GM10266 (cell line): ENCODE measurements around the gene CLEC4G.

Experiments used
- DNase-seq: peaks from one replicate; pipeline ENCODE4 v3.0.0; 2012; ENCODE audit errors: extremely low spot score
- CTCF ChIP-seq: IDR thresholded peaks from 2 replicates; pipeline ENCODE4 v1.5.1; 2012; ENCODE audit warnings: mild to moderate bottlenecking, low read depth; ENCODE audit not compliant: control insufficient read depth, insufficient read depth; ENCODE audit errors: missing control alignments

The CLEC4G gene

GRCh38 chr19:7690779-7691258 is 41.1 kb downstream of the CLEC4G start:
- no peak for TF ChIP-seq CTCF
- DNase-seq = no peak

- TF ChIP-seq CTCF = no peak
- no peak for DNase-seq
Measured at GRCh38 chr19:7689165-7689564, 42.7 kb downstream of the CLEC4G start.

GRCh38 chr19:7687177-7687576 is 44.7 kb downstream of the CLEC4G start:
- no peak for TF ChIP-seq CTCF
- no peak for DNase-seq

- no peak for DNase-seq
- TF ChIP-seq CTCF = no peak
Measured at GRCh38 chr19:7685546-7686445, 46.1 kb downstream of the CLEC4G start.

GRCh38 chr19:7682175-7682855 is 49.6 kb downstream of the CLEC4G start:
- no peak for TF ChIP-seq CTCF
- no peak for DNase-seq

GRCh38 chr19:7681340-7682174 is 50.4 kb downstream of the CLEC4G start:
- peak; percentile 63 for TF ChIP-seq CTCF

More at GRCh38 chr19:7681340-7682174, 50.4 kb downstream of the CLEC4G start:
- DNase-seq = peak; percentile 94
